HEK293 (cell line): Measurements from ENCODE around the gene HOXA11.

ENCODE experiments used
- CTCF ChIA-PET: fragments of 350-600 bp; formaldehyde crosslinking; extraction: SDS; loops from one replicate; lab custom pipeline; 2021; ENCODE audit warnings: antibody characterized with exemption; lab: Yijun Ruan, JAX
- POLR2A ChIA-PET: fragments of 300-600 bp; formaldehyde crosslinking; extraction: SDS; loops from one replicate; lab custom pipeline; 2020; ENCODE audit warnings: antibody characterized with exemption, inconsistent platforms; lab: Yijun Ruan, JAX
- H3K27ac ChIP-seq: fragments of 200-500 bp; sonication (Bioruptor generic); 2 replicates; pipeline ENCODE4 v1.5.1; 2014; ENCODE audit warnings: low read depth, low read length, control low read depth, inconsistent platforms; ENCODE audit errors: extremely low read depth
- H3K36me3 ChIP-seq, 2 experiments: fragments of 200-500 bp in 1 of 2; sonication (Bioruptor generic) in 1 of 2; 1 replicate in 1 of 2; 2 replicates in 1 of 2; pipeline ENCODE4 v1.5.1; 2014 to 2017; ENCODE audit warnings: inconsistent platforms in 2 of 2, low read length in 2 of 2; ENCODE audit not compliant: control insufficient read depth in 2 of 2, insufficient read depth in 1 of 2
- H3K4me1 ChIP-seq: fragments of 200-500 bp; sonication (Bioruptor generic); 2 replicates; pipeline ENCODE4 v1.5.1; 2014; ENCODE audit warnings: mild to moderate bottlenecking, low read length, inconsistent platforms; ENCODE audit not compliant: control insufficient read depth, insufficient read depth
- H3K4me3 ChIP-seq: 2 replicates; pipeline ENCODE4 v1.5.1; 2011; ENCODE audit warnings: low read depth, mild to moderate bottlenecking, control low read depth, low read length, moderate library complexity
- H3K9me3 ChIP-seq: fragments of 200-500 bp; sonication (Bioruptor generic); 2 replicates; pipeline ENCODE4 v1.5.1; 2014; ENCODE audit warnings: low read depth, low read length, inconsistent platforms; ENCODE audit not compliant: control insufficient read depth, insufficient read depth
- KLF10 ChIP-seq: fragments of 450-650 bp; IDR thresholded peaks from 2 replicates; pipeline ENCODE4 v1.5.1; 2018; ENCODE audit warnings: missing biosample characterization, mild to moderate bottlenecking, missing genetic modification characterization
- PRDM6 ChIP-seq: fragments of 450-650 bp; formaldehyde crosslinking; IDR thresholded peaks from 2 replicates; pipeline ENCODE4 v1.5.1; 2017; ENCODE audit warnings: missing biosample characterization, missing genetic modification characterization
- ZBTB17 ChIP-seq: fragments of 450-650 bp; formaldehyde crosslinking; IDR thresholded peaks from 2 replicates; pipeline ENCODE4 v1.5.1; 2016; ENCODE audit warnings: missing biosample characterization, missing genetic modification characterization
- ZNF366 ChIP-seq: fragments of 450-650 bp; formaldehyde crosslinking; conservative IDR thresholded peaks from 2 replicates; pipeline ENCODE4 v1.5.1; 2016; ENCODE audit warnings: missing biosample characterization, missing genetic modification characterization

Gene HOXA11

GRCh38 chr7:27131390-27131819 is 53.6 kb downstream of the HOXA11 start:
- peaks cover 77% of the 10 kb centered on the region for H3K4me1 ChIP-seq
- ChIA-PET POLR2A (interaction anchor here (0.6 to 2.2 kb wide), 13 partner anchors 12 to 859 kb away, joined by 3 to 29 read pairs (median 5); partner anchors contain the start of genes HOXA1, HOXA5, HOXA7 and SKAP2), CTCF (interaction anchor here (0.8 to 2.7 kb wide), 10 partner anchors 9 to 279 kb away, joined by 3 to 12 read pairs (median 6); partner anchors contain the start of genes HOXA1 and HOXA5)
- no peaks in the 10 kb centered on the region for H3K9me3 ChIP-seq
- H3K27ac ChIP-seq = peak overlapping the region; percentile 100
- TF ChIP-seq ZNF366 (tag by site-specific recombination) = peak; percentile 64; the same call in 1 of the 2 replicates
- TF ChIP-seq KLF10 (tag by site-specific recombination) = no peak
- peak; percentile 68 for TF ChIP-seq PRDM6 (tag by site-specific recombination)
- TF ChIP-seq ZBTB17 (tag by site-specific recombination) = peak; percentile 68
- H3K36me3 ChIP-seq = peaks cover 5 to 12% of the 10 kb centered on the region in 2 experiments; a peak in 1 of 3 replicates
- peak overlapping the region; percentile 45 for H3K4me3 ChIP-seq
